DMS114 treated with DMSO at 0.1 percent for 48 hours (cell line): ENCODE results near the gene RARG.
"Not testable (repeated sequence)": the region's sequence is repeated elsewhere in the genome, so short reads cannot be mapped to it uniquely, and the experiment has no call there.

Experiments used
- DNase-seq: peaks from one replicate; lab custom pipeline; 2025; ENCODE audit not compliant: unreplicated experiment; lab: John Stamatoyannopoulos, UW

Gene RARG

DNA sequence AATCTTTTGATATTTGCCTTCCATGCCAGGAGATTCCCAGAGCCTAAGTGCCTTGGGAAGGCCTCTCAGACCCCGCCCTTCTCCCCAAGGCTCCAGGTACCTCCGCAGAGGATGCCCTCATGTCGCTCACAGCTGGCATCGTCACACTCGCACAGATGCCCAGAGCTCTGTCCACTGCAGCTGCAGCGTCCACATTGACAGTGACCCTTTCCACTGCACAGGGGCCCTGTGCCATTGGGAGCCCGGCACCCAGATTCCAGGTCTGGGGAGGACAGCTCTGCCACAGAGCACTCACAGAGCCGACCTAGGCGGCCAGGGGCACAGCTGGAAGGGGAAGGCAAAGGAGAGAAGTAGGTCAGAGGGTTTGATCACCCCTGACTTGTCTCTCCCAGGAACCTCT lies 39.0 kb downstream of the RARG start:
- no peak for DNase-seq

DNA sequence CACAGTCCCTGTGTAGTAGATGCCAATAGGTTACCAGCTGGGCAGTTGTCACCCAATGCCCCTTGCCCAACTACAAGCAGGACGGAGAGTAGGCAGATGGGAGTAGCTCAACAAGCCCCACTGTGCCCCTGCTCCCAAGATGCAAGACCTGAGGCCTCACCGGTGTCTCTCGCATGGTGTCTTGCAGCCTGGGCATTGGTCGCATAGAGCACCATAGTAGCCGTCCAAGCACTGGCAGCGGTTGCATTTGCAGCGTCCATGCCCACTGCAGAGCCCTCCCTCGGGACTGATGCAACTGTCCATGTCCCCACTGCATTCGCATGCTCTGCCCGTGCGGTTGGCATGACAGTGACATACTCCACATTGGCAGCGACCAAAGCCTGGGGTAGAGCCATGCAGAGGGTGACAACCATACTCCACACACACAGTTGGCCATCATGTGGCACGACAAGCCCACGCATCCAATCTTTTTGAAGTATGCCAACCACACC lies 39.4 kb downstream of the RARG start:
- no peak for DNase-seq

DNA sequence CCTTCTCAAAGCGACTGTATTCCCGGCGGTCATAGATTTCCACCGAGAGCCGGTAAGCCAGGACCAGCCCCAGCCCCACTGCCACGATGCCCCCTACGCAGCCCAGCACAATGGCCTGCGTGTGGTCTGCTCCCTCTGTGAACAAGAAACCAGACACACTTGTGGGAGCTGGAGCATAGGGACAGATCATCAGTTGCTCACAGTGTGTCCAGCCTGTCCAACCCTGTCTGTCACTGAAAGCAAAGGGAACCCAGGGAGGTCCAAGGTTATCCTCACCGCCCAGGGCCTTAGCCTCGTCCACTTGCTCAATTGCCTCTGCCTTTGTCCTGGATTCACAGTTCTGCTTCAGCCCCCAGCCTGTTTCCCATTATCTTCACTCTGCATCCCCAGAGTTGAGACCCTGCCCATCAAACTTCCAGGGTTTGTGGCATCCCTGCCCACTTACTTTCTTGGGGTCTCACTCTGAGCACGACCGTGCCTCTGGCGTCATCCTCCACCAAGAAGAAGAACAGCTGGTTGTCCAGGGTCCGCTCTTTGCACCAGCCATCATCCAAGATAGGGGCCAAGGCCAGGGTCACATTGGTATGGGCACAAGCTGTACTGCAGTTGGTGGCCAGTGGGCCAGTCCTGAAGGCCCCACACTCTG lies 40.0 kb downstream of the RARG start:
- no peak for DNase-seq

DNA sequence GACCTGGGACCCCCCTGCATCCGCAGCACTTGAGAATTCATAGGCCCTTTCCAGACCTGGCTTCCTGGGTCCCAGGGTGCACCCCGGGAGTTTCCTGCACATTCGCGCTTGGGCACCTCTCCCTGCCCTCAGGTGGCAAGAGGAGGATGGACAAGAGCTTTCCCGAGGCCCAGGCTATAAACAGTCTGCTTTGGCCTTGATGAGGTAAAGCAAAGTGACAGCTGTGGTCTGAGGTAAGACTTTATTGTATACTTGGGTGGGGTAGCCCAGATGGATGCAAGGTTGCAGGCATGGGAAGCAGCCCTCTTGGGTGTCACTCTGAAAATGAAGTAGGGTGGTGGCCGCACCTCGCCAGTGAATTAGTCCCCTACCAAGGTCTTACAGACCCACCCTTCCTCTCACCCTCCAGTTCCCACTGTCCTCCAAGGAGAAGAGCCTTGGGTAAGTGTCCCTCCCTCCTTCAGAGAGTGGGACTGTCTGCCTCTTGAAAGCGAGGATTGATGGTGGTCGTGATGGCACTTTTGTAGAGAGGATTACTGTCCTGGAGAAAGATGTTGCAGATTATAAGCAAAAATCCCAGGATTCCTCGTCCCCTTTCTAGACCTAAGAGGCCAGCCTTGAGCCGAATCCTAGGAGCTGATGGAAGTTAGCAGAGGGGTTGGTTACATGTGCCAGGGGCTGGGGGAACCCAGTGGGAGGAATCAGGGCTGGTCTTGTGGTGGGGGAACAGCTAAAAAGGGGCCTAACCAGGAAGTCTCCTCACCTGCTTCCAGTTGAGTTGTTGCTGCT lies 40.7 kb downstream of the RARG start:
- no peak for DNase-seq

DNA sequence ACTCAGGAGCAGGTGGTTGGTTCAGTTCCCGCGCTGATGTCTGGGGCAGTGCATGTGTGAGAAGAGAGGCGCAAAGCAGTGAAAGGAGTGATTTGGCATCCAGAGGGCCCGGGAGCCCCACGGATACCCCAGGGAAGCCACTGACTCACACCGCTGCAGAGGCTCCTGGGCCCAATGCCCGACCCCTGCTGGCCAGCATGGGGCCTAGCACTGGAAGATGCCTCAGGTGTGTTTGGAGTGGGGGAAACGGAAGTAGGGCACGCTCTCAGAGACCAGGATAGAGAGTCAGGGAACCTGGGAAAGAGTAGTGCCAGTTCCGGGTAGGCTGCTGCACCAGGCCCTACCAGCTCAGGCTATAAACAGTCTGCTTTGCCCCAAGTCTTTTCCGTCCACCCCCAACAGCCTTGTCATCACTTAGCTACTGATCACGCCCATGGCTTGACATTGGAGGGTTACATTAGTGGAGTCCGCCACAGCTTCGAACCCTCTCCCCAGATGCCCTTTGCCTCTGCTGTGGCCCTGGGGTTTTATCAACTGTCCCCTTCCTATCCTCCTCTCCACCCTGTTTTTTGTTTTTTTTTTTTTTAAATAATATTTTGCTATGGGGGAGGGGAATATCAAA lies 41.8 kb downstream of the RARG start:
- DNase-seq: no peak

DNA sequence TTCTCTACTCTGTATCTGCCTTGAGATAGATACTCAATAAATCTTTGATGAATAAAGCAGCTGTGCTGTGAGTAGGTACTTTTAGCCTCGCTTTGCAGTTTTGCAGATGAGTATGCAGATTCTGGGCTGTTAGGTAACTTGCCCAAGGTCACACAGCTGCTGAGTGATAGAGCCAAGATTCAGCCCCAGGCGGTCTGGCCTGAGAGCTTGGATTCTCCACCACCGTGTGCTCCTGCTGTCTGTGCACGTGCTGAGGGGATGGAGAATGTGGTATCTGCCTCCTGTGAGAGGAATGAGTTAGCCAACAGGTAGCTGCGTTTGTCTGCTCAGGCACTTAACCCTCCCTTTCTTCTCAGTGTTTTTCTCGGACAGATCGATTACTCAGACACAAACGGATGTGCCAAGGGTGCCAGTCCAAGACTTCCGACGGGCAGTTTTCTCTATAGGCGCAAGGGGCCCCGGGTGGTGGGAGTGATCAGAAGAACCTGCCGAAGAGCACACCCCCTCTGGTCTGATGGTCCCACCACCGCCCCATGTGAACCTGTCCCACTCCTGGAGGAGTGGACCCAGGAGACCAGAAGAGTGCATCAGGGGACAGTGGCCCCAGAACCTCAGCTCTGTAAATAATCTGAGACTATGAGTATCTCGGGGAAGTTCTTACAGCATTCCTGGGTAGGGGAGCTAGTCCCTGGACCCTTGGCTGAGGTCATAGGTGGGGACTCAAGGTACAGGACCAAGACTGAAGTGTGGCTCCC lies 44.7 kb downstream of the RARG start:
- no peak for DNase-seq

DNA sequence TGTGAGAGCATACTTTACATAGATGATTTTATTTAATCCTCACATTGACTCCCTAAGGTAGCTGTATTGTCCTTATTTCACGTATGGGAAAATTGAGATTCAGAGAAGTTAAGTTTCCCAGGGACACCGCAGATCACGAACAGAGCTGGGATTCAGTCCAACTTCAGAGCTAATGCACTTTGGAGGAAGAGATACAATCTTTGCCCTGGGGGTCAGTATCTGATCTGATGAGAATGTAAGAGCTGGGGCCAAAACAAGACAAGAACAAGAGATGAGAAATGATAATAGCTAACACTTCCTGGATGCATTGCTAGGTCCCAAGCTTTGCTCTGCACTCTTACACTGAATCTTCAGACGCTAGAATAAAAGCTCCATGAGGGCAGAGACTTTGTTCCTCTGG lies 45.3 kb downstream of the RARG start:
- DNase-seq: no peak

DNA sequence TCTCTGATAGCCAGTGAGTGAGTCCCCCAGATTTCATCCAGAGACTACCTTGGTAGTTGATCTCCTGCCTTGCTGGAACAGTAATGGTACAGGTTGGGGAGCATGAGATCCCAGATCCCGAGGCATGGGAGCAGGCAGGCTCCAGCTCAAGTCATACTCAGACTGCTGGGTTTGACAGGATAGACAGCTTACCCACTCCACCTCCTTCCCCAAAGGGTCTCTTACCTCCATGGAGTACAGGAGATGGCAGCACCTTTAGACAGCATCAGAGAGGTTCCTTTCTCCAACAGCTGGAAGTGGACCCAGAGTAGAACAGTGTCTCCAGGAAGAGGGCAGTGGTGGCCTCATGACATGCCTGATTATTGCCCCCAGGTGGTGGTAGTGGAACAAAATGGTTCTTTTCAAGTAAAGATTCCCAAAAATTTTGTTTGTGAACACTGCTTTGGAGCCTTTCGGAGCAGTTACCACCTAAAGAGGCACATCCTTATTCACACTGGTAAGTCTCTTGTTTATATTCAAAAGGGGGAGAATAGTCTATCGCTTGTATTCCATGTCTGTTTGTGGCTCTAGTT lies 46.3 kb downstream of the RARG start:
- DNase-seq: no peak

DNA sequence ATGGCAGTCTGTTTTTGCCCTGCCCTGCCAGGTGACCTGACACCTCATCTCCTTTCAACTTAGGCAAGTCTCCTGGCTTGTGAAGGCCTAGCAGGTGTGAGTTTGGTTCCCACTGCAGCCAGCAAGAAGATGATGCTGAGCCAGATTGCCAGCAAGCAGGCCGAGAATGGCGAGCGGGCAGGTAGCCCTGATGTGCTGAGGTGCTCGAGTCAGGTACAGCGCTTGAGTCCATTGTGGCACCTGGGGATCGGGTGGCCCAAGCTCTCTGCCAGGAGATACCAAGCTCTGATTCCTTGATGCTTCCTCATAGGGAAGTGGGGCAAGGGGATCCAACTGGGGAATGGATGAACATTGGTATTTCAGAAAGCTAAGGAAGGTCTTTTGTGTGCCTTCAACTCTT lies 47.2 kb downstream of the RARG start:
- no peak for DNase-seq

DNA sequence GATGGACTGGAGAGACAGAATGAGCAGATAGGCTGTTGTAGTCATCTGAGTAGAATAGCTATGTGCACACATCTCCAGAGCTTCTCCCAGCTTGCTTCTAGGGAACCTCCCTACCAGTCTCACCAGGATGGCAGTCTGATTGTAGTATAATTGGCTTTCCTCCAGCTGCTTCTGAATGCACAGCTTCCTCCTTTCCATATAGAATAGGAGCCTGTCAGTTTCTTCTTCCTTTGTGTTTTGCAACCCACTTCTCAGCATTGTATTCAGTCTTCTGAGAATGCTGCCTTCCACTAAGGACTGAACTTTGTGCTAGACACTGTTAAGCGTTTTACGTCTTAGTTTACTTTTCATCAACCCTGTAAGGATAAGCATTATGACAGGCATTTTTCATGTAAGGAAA lies 49.1 kb downstream of the RARG start:
- no peak for DNase-seq

DNA sequence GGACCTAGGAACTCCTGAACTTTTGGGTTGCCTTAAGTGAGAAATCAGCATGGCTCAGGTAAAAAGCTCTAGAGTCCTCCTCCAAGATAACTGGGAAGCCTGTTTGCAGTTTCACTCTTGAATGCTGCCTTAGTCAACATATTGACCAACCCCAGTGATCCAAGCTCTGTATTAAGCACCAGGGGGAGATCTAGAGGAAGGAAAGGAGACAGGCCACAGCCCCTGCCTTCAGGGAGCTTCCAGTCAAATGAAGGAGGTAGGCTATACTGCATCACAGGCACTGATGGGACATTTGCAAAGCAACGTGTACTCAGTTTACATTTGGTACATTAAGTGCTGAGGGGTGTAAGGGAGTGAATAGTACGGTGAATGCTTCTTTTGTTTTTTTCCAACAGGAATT lies 50.1 kb downstream of the RARG start:
- no peak for DNase-seq

DNA sequence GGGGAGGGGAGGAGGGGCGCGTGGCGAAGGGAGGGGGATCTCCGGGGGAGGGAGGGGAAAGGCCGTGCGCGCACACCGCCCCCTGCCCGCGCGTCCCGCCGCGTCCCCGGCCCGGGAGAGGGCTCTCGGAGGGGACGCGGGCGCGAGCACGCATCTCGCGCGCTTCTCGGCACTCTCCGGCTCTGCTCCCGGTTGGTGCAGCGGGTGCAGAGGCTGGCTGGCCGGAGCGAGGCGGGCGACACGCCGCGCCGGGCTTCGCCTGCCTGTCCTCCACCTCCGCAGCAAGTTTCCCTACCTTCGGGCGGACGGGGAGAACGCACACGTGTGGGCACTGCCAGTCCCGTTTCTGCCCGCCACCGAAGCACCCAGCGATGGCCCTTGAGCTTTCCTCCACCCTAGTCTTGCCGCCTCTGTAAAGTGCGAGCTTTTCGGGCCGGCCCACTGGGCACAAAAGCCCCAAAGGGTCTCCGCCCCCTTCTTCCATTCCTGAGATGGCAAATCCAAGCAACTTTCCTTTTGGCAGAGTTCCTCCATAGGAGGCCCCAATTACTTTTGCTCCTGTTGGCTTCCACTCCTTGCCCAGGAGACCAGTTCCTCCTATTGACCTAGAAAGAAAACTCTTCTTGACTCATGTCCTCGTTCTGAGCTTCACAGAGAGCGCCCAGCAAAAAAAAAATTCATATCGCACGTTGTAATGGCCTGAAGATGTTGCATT lies 50.9 kb downstream of the RARG start:
- peak; percentile 65 for DNase-seq

DNA sequence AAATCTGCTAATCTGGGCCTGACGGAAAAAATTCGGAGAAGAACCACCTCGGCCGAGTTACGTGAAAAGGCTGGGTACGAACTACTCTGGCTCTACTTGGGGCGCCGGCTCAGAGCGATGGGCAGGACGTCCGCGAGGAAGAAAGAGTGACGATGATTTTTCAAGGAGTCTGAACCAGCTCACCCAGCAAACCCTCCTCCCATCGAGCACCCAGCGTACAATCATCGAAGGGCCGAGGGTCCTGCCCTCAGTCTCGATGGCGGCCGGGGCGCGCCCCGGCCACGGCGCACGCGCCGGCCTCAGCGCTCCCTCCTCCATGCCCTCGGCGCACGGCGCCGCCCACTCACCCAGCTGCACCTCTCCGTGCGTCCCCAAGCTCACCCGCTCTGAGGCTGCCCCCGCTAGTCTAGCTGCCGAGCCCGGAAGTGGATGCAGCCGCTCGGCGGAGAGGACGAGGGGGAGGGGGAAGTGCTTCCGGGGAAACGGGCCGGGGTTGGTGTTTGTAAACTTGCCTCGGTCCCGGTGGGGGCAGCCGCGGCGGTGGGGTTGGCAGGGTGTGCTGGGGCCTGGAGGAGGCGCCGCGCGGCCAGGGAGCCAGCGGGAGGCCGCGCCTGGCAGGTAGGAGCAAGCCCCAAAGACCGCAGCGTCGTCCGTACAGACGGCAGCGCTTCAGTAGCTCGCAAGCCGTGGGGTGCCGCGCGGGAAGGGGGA lies 51.6 kb downstream of the RARG start, which contains the start of the genes CSAD and ZNF740:
TSS of gene CSAD (minus strand) at position 706 of the 711 bp plus-strand sequence. CDS start 7,455 bp downstream, outside the sequence.
TSS of gene ZNF740 (plus strand) at position 503 of the 711 bp plus-strand sequence. CDS start 1,262 bp downstream, outside the sequence.
- DNase-seq: peak; percentile 97

DNA sequence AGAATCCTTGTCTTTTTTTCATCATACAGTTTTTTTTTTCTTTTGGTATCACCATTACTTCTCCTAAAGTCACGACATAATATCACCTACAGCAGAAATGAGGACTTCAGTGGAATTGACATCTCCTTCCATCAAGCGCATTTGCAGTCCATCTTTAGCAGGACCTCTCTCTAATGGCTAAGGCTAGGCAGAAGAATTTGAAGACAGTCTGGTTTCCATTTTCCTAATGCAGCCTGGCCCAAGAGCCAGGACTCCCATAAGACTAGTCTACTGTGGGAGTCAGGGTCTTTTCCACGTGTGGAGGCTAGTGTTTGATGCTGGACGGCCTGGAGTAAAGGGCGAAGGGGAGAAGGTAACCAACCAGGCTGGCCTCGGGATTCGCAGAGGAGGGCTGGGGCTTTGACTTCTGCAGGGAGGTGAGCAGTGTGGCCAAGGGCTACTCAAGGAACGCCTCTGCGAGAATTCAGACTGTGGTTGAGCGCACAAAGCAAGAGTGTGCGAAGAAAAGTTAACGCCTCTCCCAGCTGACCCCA lies 52.3 kb downstream of the RARG start:
- no peak for DNase-seq

DNA sequence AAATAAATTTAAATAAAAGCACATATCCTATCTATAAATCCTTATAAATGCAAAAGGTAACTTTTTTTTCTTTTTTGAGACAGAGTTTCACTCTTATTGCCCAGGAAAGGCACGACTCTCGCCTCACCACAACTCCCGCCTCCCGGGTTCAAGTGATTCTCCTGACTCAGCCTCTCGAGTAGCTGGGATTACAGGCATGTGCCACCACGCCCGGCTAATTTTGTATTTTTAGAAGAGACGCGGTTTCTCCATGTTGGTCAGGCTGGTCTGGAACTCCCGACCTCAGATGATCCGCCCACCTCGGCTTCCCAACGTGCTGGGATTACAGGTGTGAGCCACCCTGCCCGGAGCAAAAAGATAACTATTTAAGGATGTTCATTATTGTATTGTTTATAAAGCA lies 53.2 kb downstream of the RARG start:
- DNase-seq: not testable (repeated sequence)

DNA sequence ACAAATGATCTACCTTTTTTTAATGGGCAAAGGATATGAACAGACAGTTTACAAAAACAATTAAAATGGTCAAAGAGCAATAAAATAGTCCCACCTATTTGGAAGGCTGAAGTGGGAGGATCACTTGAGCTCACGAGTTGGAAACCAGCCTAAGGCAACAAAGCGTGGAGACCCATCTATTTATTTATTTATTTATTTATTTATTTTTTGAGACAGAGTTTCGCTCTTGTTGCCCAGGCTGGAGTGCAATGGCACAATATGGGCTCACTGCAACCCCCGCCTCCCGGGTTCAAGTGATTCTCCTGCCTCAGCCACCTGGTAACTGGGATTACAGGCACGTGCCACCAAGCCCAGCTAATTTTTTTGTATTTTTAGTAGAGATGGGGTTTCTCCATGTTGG lies 54.6 kb downstream of the RARG start:
- DNase-seq: not testable (repeated sequence)

DNA sequence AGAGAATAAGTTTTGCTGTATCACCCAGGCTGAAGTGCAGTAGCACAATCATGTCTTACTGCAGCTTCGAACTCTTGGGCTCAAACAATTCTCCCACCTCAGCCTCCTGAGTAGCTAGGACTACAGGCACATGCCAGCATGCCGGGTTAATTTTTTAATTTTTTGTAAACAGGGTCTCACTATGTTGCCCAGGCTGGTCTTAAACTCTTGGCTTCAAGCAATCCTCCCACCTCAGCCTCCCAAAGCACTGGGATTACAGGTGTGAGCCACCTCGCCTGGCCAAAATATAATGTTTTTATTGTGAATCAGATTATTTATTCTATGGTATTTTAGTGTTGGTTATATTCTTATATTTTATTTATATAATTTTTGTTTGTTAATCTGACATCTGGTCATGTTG lies 55.3 kb downstream of the RARG start:
- DNase-seq: no peak

DNA sequence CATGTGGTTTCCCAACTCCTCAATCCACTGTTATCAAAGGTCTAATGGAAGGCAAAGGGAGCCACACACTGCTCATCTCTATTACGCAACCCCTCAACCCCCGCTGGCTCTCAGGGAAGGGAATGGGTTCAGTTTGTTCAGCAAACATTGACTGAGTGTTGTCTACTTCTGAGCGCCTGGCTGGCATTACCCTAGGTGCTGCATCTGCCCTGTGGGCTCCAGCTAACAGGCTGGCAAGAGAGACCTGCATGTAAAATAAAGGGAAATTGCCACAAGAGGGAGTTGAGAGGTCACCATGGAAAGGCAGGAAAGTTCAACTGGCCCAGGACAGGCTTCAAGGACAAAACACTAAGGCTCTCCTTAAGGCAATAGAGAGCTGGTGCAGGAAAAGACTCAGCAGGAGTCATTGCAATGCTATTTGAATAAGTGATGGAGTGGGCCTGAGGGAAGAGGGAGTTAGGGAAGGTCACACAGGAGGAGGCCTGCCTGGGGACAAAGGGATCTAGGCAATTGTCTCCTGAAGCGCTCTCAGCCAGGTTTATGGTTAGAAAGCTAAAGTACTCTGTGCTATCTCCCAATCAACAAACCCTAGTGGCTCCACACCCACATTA lies 57.0 kb downstream of the RARG start:
- peak; percentile 40 for DNase-seq
